ENCODE measurements around the gene EXTL1.

Gene EXTL1

GRCh38 chr1:26025060-26025459 is 3.5 kb downstream of the EXTL1 start:
- no peak for TF ChIP-seq CTCF (IDR thresholded peaks at IDR 0.05; ENCODE audit: extremely low read depth, missing control alignments)
- DNase-seq (ENCODE audit: low spot score), result no peak

GRCh38 chr1:26025517-26025916 is 3.9 kb downstream of the EXTL1 start:
- no peak for DNase-seq (ENCODE audit: low spot score)
- TF ChIP-seq CTCF (IDR thresholded peaks at IDR 0.05; ENCODE audit: extremely low read depth, missing control alignments), result no peak

DNA sequence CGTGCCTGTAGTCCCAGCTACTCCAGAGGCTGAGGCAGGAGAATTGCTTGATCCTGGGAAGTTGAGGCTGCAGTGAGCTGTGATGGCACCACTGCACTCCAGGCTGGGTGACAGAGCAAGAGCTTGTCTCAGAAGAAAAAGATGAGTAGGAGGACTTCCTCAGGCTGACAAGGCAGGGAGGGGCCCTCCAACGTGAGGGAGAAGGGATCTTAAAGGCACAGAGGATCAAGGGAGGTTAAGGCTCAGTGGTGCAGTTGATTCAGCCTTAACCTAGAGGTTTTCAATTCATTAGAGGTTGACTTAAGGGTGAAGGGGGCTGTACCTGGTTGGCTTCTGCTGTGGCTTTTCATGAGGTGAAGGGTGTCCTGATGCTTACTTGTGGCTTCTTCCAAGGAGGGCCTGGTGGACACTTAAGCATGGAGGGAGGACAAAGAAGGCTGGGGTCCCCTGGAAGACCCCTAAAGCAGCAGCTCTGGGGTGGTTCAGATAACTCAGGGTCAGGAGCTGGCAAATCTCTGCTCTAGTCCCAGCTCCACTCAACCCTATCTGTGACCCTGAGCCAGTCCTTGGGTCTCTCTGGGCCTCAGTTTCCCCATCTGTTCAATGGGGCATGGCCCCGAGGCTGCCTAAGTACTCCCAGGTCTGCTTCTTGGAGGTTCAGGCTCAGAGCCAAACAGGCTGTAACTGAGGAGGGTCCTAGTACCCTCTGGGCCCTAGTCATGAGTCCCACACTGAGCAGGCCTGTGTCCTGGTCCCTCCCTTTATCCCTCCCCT is 6.3 kb downstream of the EXTL1 start:
- no peak for TF ChIP-seq CTCF (IDR thresholded peaks at IDR 0.05; ENCODE audit: extremely low read depth, missing control alignments)
- DNase-seq (ENCODE audit: low spot score), result no peak

DNA sequence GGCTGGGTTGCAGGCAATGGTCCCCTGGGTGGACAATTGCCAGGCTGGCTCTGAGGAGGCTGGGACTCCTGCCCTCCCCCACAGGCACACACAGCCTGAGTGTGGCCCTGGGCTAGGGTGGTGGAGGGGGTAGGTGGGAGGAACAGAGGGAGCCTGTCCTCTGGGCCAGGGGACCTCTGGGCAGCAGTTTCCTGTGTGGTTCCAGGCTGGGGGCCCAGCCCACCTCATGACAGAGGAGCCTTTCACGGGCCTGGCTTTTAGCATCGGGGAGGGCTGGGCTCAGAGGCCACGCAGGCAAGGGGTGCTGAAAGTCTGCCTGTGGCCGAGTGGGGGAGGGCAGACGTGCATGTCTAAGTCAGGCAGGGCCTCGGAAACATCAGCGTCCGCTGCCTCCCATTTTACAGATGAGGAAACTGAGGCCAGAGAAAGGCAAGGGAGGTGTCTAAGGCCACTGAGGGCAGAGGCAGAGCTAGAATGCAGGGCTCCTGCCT is 7.0 kb downstream of the EXTL1 start:
- DNase-seq (ENCODE audit: low spot score), result no peak
- TF ChIP-seq CTCF (IDR thresholded peaks at IDR 0.05; ENCODE audit: extremely low read depth, missing control alignments), result no peak

DNA sequence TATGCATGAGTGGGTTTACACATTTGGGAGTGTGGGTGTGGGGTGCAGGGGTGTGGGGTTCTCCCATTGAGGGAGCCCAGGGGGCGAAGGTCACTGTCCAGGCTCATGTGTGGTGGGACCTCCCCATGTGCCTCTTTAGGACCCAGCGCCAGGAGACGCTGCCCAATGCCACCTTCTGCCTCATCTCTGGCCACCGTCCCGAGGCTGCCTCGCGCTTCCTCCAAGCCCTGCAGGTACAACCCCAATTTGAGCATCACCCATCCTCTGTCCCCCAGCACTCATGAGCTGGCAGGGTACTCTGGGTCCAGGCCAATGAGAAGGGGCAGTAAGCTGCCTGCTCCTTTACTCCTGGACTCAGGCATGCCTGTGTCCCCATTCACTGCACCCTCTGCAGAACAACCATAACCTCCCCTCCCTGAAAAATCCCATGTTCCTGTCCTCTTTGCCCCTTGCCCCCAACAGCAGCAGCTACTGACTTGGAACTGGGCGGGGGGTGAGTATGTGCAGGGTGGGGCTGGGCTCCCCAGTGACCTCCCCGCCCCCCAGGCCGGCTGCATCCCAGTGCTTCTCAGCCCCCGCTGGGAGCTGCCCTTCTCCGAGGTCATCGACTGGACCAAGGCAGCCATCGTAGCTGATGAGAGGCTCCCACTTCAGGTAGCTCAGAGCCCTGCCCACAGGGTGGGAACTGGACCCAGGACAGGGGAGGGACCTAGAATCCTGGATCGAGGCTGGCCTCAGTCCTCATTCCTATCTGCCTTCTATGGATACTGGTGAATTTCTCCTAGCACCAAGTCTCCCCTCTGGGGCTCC is 7.7 kb downstream of the EXTL1 start:
- DNase-seq (ENCODE audit: low spot score), result no peak
- TF ChIP-seq CTCF (IDR thresholded peaks at IDR 0.05; ENCODE audit: extremely low read depth, missing control alignments), result no peak

- TF ChIP-seq CTCF (IDR thresholded peaks at IDR 0.05; ENCODE audit: extremely low read depth, missing control alignments), result no peak
- no peak for DNase-seq (ENCODE audit: low spot score)
Measured at GRCh38 chr1:26029864-26030481, 8.4 kb downstream of the EXTL1 start.

GRCh38 chr1:26031196-26031595 is 9.6 kb downstream of the EXTL1 start:
- TF ChIP-seq CTCF (IDR thresholded peaks at IDR 0.05; ENCODE audit: extremely low read depth, missing control alignments), result no peak
- no peak for DNase-seq (ENCODE audit: low spot score)
